ENCODE data around the gene OR10H2.
"Not testable (repeated sequence)": the region's sequence is repeated elsewhere in the genome, so short reads cannot be mapped to it uniquely, and the experiment has no call there.

OR10H2 gene, protein sequence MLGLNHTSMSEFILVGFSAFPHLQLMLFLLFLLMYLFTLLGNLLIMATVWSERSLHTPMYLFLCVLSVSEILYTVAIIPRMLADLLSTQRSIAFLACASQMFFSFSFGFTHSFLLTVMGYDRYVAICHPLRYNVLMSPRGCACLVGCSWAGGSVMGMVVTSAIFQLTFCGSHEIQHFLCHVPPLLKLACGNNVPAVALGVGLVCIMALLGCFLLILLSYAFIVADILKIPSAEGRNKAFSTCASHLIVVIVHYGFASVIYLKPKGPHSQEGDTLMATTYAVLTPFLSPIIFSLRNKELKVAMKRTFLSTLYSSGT

GRCh38 chr19:15727724-15728123, at the start of gene OR10H2:
OR10H2 (plus strand) TSS chr19:15728024; CDS start chr19:15728044, 20 bp downstream.
- no peak for DNase-seq

- DNase-seq: no peak
Measured at GRCh38 chr19:15679089-15679488, 48.7 kb upstream of the OR10H2 start.

DNA sequence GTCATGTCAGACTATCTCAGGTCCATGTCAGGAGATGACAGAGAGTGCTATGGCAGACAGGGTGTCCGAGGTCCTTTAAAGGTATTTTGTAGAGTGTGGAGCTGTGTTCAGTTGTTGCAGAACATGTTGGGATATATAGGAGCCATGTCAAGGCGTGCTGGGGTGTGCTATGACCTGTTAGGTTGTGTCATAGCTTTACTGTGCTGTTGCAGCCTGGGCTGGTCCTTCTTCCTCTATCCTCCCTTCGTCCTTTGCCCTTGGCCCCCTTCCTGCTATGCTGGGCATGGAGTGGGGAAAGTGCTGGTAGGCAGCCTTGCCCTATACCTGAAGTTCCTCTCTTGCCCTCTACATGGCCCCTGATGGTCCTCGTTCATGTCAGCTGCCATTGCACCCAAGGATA, 48.0 kb upstream of the OR10H2 start:
- DNase-seq: not testable (repeated sequence)

DNA sequence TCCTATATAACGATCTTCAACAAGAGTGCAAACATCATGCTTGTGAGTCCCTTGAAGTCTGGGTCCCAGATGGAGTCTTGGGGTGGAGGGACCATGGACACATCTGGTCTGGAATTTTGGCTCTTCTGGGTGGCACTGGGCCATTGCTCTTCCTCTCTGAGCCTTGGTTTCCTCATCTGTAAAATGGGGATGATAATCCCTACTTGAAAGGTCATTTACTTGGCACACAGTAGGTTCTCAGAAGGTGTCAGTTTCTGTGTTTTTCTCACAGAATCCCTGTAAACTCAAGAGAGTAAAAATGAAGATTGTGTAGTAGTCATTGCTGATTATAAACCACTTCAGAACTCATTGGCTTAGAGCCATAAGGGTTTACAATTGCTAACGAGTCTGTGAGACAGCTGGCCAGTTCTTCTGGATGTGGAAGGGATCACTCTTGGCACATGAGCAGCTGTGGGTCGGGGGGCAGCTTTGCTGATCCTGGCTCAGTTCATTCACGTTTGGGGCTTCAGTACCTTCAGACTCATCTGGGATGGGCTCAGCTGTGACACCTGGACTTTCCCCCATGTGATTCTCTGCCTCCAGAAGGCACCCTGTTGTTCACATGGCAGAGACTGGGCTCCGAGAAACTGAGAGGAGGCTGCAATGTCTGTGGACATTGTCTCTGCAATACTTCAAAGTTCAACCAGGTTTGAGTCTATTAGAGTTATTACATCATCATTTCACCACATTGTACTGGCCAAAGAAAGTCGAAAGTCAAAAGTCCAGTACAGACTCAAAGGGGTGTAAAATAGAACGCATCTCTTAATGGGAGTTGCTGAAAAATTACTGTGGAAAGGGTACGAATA, 47.1 kb upstream of the OR10H2 start:
- no peak for DNase-seq

DNA sequence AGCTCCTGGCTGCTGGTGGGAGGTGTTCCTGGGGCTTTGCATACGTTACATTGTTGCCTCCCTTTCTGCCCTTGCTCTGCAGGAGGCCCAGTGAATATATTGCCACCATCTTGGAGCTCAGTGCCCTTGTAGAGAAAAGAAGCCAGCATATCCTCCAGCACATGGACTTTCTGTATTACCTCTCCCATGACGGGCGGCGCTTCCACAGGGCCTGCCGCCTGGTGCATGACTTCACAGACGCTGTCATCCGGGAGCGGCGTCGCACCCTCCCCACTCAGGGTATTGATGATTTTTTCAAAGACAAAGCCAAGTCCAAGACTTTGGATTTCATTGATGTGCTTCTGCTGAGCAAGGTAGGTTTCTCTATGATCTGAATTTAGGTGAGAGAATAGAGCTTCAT, 44.4 kb upstream of the OR10H2 start:
- no peak for DNase-seq

DNA sequence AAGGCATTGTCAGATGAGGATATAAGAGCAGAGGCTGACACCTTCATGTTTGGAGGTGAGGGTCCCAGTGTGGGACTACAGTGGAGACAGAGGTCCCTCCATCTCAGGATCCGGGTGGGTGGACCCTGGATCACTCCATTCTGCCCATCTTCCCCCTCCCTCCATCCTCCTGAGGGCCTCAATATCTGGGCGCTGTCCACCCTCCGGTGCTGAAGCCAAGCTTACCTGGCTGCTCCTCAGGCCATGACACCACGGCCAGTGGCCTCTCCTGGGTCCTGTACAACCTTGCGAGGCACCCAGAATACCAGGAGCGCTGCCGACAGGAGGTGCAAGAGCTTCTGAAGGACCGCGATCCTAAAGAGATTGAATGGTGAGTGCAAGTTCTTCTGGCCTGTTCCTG, 43.0 kb upstream of the OR10H2 start:
- DNase-seq: no peak

DNA sequence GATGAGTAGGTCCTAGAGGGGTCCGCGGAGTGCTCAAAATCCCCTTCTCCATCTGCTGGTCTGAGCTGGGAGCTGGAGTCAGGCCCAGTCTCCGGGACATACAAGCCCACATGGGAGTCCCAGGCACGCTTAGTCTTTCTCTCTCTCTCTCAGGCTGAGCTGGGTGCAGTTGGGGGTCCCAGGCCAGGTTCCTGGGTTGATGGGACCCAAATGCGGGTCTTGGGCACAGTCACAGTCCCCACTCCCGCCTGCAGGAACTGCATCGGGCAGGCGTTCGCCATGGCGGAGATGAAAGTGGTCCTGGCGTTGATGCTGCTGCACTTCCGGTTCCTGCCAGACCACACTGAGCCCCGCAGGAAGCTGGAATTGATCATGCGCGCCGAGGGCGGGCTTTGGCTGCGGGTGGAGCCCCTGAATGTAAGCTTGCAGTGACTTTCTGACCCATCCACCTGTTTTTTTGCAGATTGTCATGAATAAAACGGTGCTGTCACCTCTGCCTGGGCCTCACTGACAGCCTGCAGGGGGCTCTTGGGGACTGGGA, 31.1 kb upstream of the OR10H2 start:
- no peak for DNase-seq

- DNase-seq: no peak
Measured at GRCh38 chr19:15701757-15702533, 25.9 kb upstream of the OR10H2 start.

DNA sequence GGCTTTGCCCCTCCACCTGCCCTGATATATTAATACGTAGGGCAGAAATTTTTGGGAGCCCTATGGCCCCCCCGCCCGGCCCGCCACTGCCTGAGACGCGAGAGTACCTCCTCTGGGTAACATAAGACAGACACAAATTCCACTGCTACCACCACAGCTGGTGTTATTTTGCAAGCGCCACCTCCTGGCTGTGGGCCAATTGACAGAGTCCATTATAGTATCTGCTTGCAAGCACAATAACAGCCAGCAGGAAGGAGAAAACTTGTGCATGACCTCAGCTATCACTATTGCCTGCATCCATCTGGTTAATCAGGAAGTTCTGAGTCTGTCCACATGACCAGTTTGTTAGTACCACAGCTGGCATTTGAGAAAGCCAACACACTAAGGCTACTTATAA, 25.3 kb upstream of the OR10H2 start:
- no peak for DNase-seq

DNA sequence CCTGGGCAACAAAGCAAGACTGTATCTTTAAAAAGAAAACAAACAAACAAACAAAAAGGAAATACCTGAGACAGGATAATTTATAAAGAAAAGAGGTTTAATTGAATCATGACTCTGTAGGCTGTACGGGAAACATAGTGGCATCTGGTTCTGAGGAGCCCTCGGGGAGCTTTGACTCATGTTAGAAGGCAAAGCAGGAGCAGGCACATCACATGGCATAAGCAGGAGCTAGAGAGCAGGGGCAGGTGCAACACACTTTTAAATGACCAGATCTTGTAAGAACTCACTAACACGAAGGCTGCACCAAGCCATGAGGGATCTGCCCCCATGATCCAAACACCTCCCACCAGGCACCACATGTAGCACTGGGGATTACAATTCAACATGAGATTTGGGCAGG, 13.2 kb upstream of the OR10H2 start:
- DNase-seq: no peak

DNA sequence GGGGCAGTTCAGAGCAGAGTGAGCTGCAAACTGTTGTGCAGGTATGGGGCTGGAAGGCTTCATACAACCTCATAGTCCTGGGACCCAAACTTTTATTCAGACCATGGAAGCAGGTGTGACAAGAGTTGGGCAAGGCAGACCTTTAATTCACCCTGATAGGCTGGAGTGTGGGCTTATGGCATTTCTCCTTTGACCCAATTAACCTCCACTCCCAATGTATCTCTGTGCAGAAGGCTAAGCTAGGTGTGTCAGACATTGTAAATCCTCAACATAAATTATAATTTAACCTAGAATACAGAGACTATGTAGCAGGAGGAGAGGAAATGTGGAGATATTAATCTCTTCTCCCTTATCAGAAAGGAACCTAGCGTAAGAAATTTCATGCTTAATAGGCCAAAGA, 12.2 kb upstream of the OR10H2 start:
- no peak for DNase-seq

DNA sequence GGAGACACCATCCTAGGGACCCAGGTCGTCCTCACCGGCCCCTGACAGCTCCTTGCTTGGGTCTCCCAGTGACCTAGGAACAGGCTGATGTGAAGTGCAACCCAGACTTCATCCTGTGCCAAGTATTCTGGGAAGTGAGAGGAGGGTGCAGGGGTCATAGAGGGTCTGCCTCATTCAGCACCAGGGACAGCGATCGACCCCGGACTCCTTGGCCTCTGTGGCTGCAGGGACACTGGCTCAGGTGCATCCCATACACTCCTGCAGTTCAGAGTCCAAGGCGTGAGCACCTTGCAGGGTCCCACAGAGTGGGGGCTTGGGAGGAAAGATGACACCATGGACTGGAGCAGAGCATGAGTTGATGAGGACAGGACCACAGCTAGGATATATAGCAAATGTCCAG, 10.0 kb upstream of the OR10H2 start:
- no peak for DNase-seq

GRCh38 chr19:15721268-15721667, 6.6 kb upstream of the OR10H2 start:
- no peak for DNase-seq

- no peak for DNase-seq
Measured at GRCh38 chr19:15722956-15723355, 4.9 kb upstream of the OR10H2 start.

- no peak for DNase-seq
Measured at GRCh38 chr19:15730538-15730937, 2.7 kb downstream of the OR10H2 start.

DNA sequence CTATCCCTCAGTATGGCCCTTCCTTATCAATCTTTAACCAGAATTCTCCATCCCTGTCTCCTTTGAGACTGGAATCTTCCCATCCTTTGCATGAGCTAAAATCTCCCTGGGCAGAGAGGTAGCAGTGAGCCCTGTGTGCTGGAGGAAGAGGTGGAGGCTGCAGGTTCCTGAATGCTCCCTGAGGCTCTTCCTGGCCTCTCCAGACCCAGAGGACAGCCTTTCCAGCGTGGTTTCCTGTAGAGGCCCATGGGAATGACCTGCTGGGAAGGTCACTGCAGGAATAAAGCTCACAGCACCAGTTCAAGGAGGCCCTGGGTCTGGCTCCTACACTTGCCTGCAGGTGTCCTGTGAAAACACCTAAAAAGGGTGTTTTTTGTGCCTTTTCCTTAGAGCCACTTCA, 4.6 kb downstream of the OR10H2 start:
- DNase-seq: no peak

GRCh38 chr19:15733895-15734294, 6.1 kb downstream of the OR10H2 start:
- no peak for DNase-seq

DNA sequence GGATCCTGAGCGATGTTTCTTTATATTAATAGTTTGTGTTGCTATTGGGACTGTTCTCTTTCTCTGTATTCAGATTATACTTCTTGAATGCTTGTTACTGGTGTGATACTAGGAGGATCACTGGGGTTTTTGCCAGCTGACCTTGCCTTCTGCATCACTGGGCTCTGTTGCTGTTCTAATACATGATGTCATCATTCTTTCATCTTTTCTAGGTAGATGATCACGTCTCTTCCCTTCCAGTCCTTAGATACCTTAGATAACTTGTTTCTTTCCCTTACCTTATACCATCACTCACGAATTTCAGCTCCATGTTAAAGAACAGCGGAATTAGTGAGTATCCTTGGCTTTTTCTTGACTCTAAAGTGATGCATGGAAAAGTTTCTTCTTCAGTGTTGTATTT, 9.9 kb downstream of the OR10H2 start, which contains the start of gene OR10H3:
OR10H3 (plus strand) TSS at position 264 of the 400 bp plus-strand sequence. CDS start 3,408 bp downstream, outside the sequence.
- DNase-seq: no peak

DNA sequence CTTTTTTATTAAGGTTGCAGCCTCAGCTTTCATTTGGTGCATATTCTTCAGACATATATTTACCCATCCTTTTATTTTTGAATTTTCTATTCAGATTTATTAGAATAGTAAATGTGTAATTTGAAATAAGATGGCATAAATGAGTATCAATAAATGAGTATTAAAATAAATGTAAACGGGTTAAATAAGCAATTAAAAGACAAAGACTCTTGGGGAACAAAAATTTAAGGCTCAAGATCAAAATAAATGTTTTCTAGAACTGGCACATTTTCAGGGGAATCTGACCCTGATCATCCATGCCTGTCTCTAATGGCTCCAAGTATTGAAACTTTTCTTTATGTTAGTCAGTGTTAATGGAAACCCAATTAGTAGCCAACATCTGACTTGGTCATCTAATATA, 13.0 kb downstream of the OR10H2 start:
- DNase-seq: no peak

GRCh38 chr19:15748239-15748638, 20.4 kb downstream of the OR10H2 start:
- DNase-seq: no peak

GRCh38 chr19:15758379-15758778, 30.6 kb downstream of the OR10H2 start:
- no peak for DNase-seq

DNA sequence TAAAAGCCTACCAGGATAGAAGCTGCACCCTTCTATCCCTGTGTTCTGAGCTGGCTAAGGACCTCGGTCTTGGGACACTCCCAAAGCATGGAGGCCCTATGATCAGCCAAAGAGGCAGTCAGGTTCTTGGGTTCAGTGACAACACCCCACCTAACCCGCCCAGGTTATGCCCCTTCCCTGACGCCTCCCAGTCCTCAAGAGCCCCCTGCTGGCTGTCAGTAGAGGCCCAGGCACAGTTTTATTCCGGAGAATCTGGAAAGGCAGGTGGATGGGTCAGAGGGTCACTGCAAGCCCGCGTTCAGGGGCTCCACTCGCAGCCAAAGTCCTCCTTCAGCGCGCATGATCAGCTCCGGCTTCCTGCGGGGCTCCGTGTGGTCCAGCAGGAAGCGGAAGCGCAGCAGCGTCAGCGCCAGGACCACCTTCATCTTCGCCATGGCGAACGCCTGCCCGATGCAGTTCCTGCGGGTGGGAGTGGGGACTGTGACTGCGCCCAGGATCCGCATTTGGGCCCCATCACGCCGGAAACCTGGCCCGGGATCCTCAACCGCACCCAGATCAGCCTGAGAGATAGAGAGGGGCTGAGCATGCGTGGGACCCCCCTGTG, 32.2 kb downstream of the OR10H2 start:
- DNase-seq: no peak

- no peak for DNase-seq
Measured at GRCh38 chr19:15769586-15769985, 41.8 kb downstream of the OR10H2 start.
